ENCODE data around the gene ARHGEF4. TPM values are rescaled to one million over a fixed set of nuclear protein-coding genes. Genes with fewer than 3 reads are reported as not detected.

The ARHGEF4 gene
- total RNA-seq, 1 experiment from 2014 or later: 0.80 TPM

GRCh38 chr2:130890941-130891669, 54.4 kb downstream of the ARHGEF4 start:
- Histone ChIP-seq H3K4me3 (ENCODE audit: low read depth in 2 of 2, low read length in 2 of 2) (no peak overlapping the region), H3K27me3 (ENCODE audit: control insufficient read depth, insufficient read depth, low read length) (peaks cover 5% of the 10 kb centered on the region), H3K27ac (ENCODE audit: low read length) (no peak overlapping the region), H3K36me3 (ENCODE audit: control insufficient read depth, insufficient read depth, low read length) (no peaks in the 10 kb centered on the region), H3K9me3 (ENCODE audit: control insufficient read depth, insufficient read depth, low read depth, low read length) (no peaks in the 10 kb centered on the region), H3K4me1 (ENCODE audit: control insufficient read depth, insufficient read depth, low read length) (no peaks in the 10 kb centered on the region)
- ChIA-PET POLR2A (no interaction called here), CTCF (no interaction called here)
- intact Hi-C loops (cut with micrococcal nuclease; ENCODE audit: unreplicated experiment) (no loop called here), in situ Hi-C loops (cut with HindIII; ENCODE audit: low pct_unique_long_range_greater_than_20kb, low sequenced_read_pairs) (no loop called here)
- TF ChIP-seq POLR2AphosphoS5 (IDR thresholded peaks at IDR 0.05; ENCODE audit: low read depth, low read length) (no peak), CTCF (IDR thresholded peaks at IDR 0.05) (no peak), REST (IDR thresholded peaks at IDR 0.05; ENCODE audit: insufficient read depth in 1 of 2, low read depth in 2 of 2, low read length in 1 of 2) (no peak), SIN3A (IDR thresholded peaks at IDR 0.05; ENCODE audit: borderline replicate concordance, insufficient read depth, low read depth, low read length) (no peak), TCF7L2 (IDR thresholded peaks at IDR 0.05; ENCODE audit: low read depth, low read length) (no peak)
- no peak for DNase-seq (ENCODE audit: low read depth, low spot score)
- no peak; the same call in 1 of the 2 replicates for ATAC-seq
- BruUV-seq (replicated peaks): no TSS peak

- ChIA-PET POLR2A (no interaction called here), CTCF (no interaction called here)
- TF ChIP-seq CTCF (IDR thresholded peaks at IDR 0.05) (no peak), SIN3A (IDR thresholded peaks at IDR 0.05; ENCODE audit: borderline replicate concordance, insufficient read depth, low read depth, low read length) (no peak), TCF7L2 (IDR thresholded peaks at IDR 0.05; ENCODE audit: low read depth, low read length) (no peak), REST (IDR thresholded peaks at IDR 0.05; ENCODE audit: insufficient read depth in 1 of 2, low read depth in 2 of 2, low read length in 1 of 2) (no peak)
- in situ Hi-C loops (cut with HindIII; ENCODE audit: low pct_unique_long_range_greater_than_20kb, low sequenced_read_pairs) (no loop called here), intact Hi-C loops (cut with micrococcal nuclease; ENCODE audit: unreplicated experiment) (no loop called here)
- Histone ChIP-seq H3K4me1 (ENCODE audit: control insufficient read depth, insufficient read depth, low read length) (no peaks in the 10 kb centered on the region), H3K9me3 (ENCODE audit: control insufficient read depth, insufficient read depth, low read depth, low read length) (no peaks in the 10 kb centered on the region), H3K27ac (ENCODE audit: low read length) (no peak overlapping the region), H3K27me3 (ENCODE audit: control insufficient read depth, insufficient read depth, low read length) (peaks cover 5% of the 10 kb centered on the region), H3K36me3 (ENCODE audit: control insufficient read depth, insufficient read depth, low read length) (no peaks in the 10 kb centered on the region), H3K4me3 (ENCODE audit: low read depth in 2 of 2, low read length in 2 of 2) (no peak overlapping the region)
- no peak for ATAC-seq
- no TSS peak for BruUV-seq (replicated peaks)
- no peak for DNase-seq (ENCODE audit: low read depth, low spot score)
These were observed 55.3 kb downstream of the ARHGEF4 start for GRCh38 chr2:130891966-130892365.
